Thoracic aorta (tissue), 2 donors: Measurements from ENCODE around the gene CDC25C. TPM values are rescaled to one million over a fixed set of nuclear protein-coding genes. Genes with fewer than 3 reads are reported as not detected.

Experiments
- ATAC-seq: fragments of 150-250 bp; one replicate; pipeline ENCODE4 v1.8.0; 2017; ENCODE audit warnings: low read depth; ENCODE audit not compliant: insufficient number of reproducible peaks, low FRiP score
- DNase-seq: peaks from one replicate; pipeline ENCODE4 v3.0.0-alpha.2; 2020; ENCODE audit warnings: low spot score
- H3K27ac ChIP-seq, 2 donors: fragments of 200-600 bp; sonication (generic); 1 replicate in 1 of 2; 2 replicates in 1 of 2; pipeline ENCODE4 v1.5.1; 2016; ENCODE audit warnings: mild to moderate bottlenecking in 2 of 2, moderate library complexity in 2 of 2
- H3K27me3 ChIP-seq: fragments of 200-600 bp; sonication (generic); replicated peaks from 2 replicates; pipeline ENCODE4 v1.6.0; 2016; ENCODE audit warnings: mild to moderate bottlenecking; ENCODE audit not compliant: insufficient read depth
- H3K36me3 ChIP-seq: fragments of 200-600 bp; sonication (generic); one replicate; pipeline ENCODE4 v1.5.1; 2016
- H3K4me1 ChIP-seq, 2 donors: fragments of 200-600 bp; sonication (generic); 1 replicate in 1 of 2; 2 replicates in 1 of 2; pipeline versions ENCODE4 v1.5.1 to v1.6.0; 2016; ENCODE audit warnings: low read depth in 2 of 2, mild to moderate bottlenecking in 1 of 2; ENCODE audit not compliant: control insufficient read depth in 1 of 2
- H3K4me3 ChIP-seq: fragments of 200-600 bp; sonication (generic); 2 replicates; pipeline ENCODE4 v1.5.1; 2016; ENCODE audit warnings: mild to moderate bottlenecking
- H3K9me3 ChIP-seq: fragments of 200-600 bp; sonication (generic); 2 replicates; pipeline ENCODE4 v1.5.1; 2016
- CTCF ChIP-seq: fragments of 200-600 bp; sonication (generic); IDR thresholded peaks from one replicate; pipeline ENCODE4 v1.5.1; 2019; ENCODE audit warnings: antibody characterized with exemption
- total RNA-seq, 2 donors: library from RNA; depleted of rRNA; stranded (reverse); fragments of >200 nt; gene quantifications; one replicate each; pipeline versions ENCODE4 v1.1.0 to v1.2.3, GENCODE V29; 2016

The CDC25C gene
- total RNA-seq, 2 donors from 2014 or later: not detected

- no peak overlapping the region for H3K27ac ChIP-seq
- ATAC-seq (no peak), DNase-seq (no peak)
- no peak overlapping the region for H3K4me3 ChIP-seq
- TF ChIP-seq CTCF: no peak
- no peaks in the 10 kb centered on the region for H3K27me3 ChIP-seq
- H3K4me1 ChIP-seq: peaks cover 23 to 30% of the 10 kb centered on the region in 2 donors
- peaks cover 41% of the 10 kb centered on the region for H3K36me3 ChIP-seq
- no peaks in the 10 kb centered on the region for H3K9me3 ChIP-seq
Measured at GRCh38 chr5:138346889-138347288, 15.3 kb upstream of the CDC25C start.

- no peak for ATAC-seq
- Histone ChIP-seq H3K4me1 (peaks cover 15 to 20% of the 10 kb centered on the region in 2 donors), H3K27me3 (no peaks in the 10 kb centered on the region), H3K36me3 (peaks cover 41% of the 10 kb centered on the region), H3K27ac (no peak overlapping the region), H3K9me3 (no peaks in the 10 kb centered on the region), H3K4me3 (no peak overlapping the region)
- no peak for DNase-seq
- no peak for TF ChIP-seq CTCF
Measured at GRCh38 chr5:138344887-138345622, 13.5 kb upstream of the CDC25C start.

- no peak overlapping the region for H3K27ac ChIP-seq
- peak overlapping the region; percentile 89 for H3K4me3 ChIP-seq
Measured at GRCh38 chr5:138340008-138340407, 8.4 kb upstream of the CDC25C start.

GRCh38 chr5:138339464-138339863 is 7.9 kb upstream of the CDC25C start:
- peak overlapping the region; percentile 88 to 97 for H3K27ac ChIP-seq
- DNase-seq: no peak

More at GRCh38 chr5:138340008-138340407, 8.4 kb upstream of the CDC25C start:
- TF ChIP-seq CTCF: no peak
- ATAC-seq: no peak
- Histone ChIP-seq H3K9me3 (no peaks in the 10 kb centered on the region), H3K27me3 (no peaks in the 10 kb centered on the region), H3K36me3 (peaks cover 10% of the 10 kb centered on the region), H3K4me1 (peaks cover 10 to 18% of the 10 kb centered on the region in 2 donors)
- no peak for DNase-seq

GRCh38 chr5:138339091-138339456 is 7.5 kb upstream of the CDC25C start:
- Histone ChIP-seq H3K27ac (peak overlapping the region; percentile 88 to 97), H3K4me1 (peaks cover 10 to 18% of the 10 kb centered on the region in 2 donors), H3K4me3 (peak overlapping the region; percentile 89), H3K36me3 (peaks cover 1% of the 10 kb centered on the region), H3K9me3 (no peaks in the 10 kb centered on the region), H3K27me3 (no peaks in the 10 kb centered on the region)
- DNase-seq: no peak
- TF ChIP-seq CTCF: no peak
- ATAC-seq: no peak

More at GRCh38 chr5:138339464-138339863, 7.9 kb upstream of the CDC25C start:
- Histone ChIP-seq H3K4me3 (peak overlapping the region; percentile 89), H3K36me3 (peaks cover 5% of the 10 kb centered on the region), H3K27me3 (no peaks in the 10 kb centered on the region), H3K9me3 (no peaks in the 10 kb centered on the region), H3K4me1 (peaks cover 10 to 18% of the 10 kb centered on the region in 2 donors)
- no peak for TF ChIP-seq CTCF
- no peak for ATAC-seq
